Osteocyte (in vitro differentiated cells): Measurements from ENCODE around the gene SOCS2. TPM values are rescaled to one million over a fixed set of nuclear protein-coding genes. Genes with fewer than 3 reads are reported as not detected.

ENCODE experiments used
- DNase-seq: peaks from one replicate; pipeline ENCODE4 v3.0.0; 2021; ENCODE audit warnings: mixed read lengths; ENCODE audit not compliant: unreplicated experiment; ENCODE audit errors: extremely low spot score
- H3K27ac Mint-ChIP-seq: one replicate; pipeline ENCODE4 v1.8.0; 2021; ENCODE audit warnings: mild to moderate bottlenecking, mixed read lengths; ENCODE audit not compliant: unreplicated experiment
- H3K27me3 Mint-ChIP-seq: one replicate; pipeline ENCODE4 v1.8.0; 2021; ENCODE audit warnings: mixed read lengths; ENCODE audit not compliant: unreplicated experiment
- H3K36me3 Mint-ChIP-seq: one replicate; pipeline ENCODE4 v1.8.0; 2021; ENCODE audit warnings: mixed read lengths; ENCODE audit not compliant: unreplicated experiment
- H3K4me1 Mint-ChIP-seq: one replicate; pipeline ENCODE4 v1.8.0; 2021; ENCODE audit warnings: mixed read lengths; ENCODE audit not compliant: unreplicated experiment
- H3K4me3 Mint-ChIP-seq: one replicate; pipeline ENCODE4 v1.8.0; 2021; ENCODE audit warnings: mild to moderate bottlenecking, moderate library complexity, mixed read lengths; ENCODE audit not compliant: unreplicated experiment
- H3K9me3 Mint-ChIP-seq: one replicate; pipeline ENCODE4 v1.8.0; 2021; ENCODE audit warnings: mixed read lengths; ENCODE audit not compliant: unreplicated experiment
- total RNA-seq: library from RNA; stranded (reverse); gene quantifications from 2 replicates; pipeline ENCODE4 v1.2.1, GENCODE V29; 2021
- TF ChIP-seq, protein P1 (sequence below): fragments of 200-600 bp; sonication (generic); IDR thresholded peaks from 2 replicates; pipeline ENCODE4 v1.5.0; 2021; ENCODE audit warnings: antibody characterized with exemption, mild to moderate bottlenecking, moderate library complexity

Gene SOCS2
- total RNA-seq, 1 donor from 2014 or later: 28.1 TPM

- H3K4me3 Mint-ChIP-seq: peak overlapping the region; percentile 86
- H3K36me3 Mint-ChIP-seq: peaks cover 11% of the 10 kb centered on the region
- TF ChIP-seq, protein P1, sequence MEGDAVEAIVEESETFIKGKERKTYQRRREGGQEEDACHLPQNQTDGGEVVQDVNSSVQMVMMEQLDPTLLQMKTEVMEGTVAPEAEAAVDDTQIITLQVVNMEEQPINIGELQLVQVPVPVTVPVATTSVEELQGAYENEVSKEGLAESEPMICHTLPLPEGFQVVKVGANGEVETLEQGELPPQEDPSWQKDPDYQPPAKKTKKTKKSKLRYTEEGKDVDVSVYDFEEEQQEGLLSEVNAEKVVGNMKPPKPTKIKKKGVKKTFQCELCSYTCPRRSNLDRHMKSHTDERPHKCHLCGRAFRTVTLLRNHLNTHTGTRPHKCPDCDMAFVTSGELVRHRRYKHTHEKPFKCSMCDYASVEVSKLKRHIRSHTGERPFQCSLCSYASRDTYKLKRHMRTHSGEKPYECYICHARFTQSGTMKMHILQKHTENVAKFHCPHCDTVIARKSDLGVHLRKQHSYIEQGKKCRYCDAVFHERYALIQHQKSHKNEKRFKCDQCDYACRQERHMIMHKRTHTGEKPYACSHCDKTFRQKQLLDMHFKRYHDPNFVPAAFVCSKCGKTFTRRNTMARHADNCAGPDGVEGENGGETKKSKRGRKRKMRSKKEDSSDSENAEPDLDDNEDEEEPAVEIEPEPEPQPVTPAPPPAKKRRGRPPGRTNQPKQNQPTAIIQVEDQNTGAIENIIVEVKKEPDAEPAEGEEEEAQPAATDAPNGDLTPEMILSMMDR: peak; percentile 53
- no peaks in the 10 kb centered on the region for H3K9me3 Mint-ChIP-seq
- H3K27me3 Mint-ChIP-seq: no peaks in the 10 kb centered on the region
- H3K27ac Mint-ChIP-seq: peak overlapping the region; percentile 74
- peak; percentile 90 for DNase-seq
- peaks cover 25% of the 10 kb centered on the region for H3K4me1 Mint-ChIP-seq
Observed at GRCh38 chr12:93571365-93571924, 1.0 kb upstream of the SOCS2 start.

DNA sequence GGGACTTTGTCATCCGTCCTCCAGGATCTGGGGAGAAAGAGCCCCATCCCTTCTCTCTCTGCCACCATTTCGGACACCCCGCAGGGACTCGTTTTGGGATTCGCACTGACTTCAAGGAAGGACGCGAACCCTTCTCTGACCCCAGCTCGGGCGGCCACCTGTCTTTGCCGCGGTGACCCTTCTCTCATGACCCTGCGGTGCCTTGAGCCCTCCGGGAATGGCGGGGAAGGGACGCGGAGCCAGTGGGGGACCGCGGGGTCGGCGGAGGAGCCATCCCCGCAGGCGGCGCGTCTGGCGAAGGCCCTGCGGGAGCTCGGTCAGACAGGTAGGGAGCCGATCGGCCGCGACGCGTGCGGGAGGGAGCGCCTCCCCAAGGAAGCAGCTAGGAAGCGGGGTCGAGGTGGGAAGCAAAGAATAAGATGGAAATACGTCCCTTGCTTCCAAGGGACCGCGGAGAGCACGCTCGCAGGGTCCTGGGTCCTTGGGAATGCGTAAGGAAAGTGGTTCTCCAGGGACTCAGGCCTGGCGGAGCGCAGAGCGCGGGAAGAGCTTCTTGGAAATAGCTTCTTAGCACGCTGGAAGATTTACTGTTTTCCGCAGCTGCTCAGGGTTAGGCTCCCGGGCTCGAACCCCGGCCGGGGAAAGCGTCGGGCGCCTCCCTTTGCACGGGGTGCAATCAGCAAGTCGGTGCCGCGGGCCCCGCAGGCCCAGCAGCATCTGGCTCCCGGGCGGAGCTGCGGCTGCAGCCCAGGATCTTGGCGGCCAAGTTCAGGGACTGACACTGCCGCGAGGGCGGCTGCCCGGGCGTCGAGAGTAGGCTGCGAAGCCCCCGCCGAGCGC, 457 bp downstream of the SOCS2 start:
- TF ChIP-seq, protein P1: no peak
- Mint-ChIP-seq H3K27me3 (no peaks in the 10 kb centered on the region), H3K4me1 (peaks cover 33% of the 10 kb centered on the region), H3K9me3 (no peaks in the 10 kb centered on the region), H3K36me3 (peaks cover 12% of the 10 kb centered on the region), H3K27ac (peak overlapping the region; percentile 91), H3K4me3 (peak overlapping the region; percentile 88)
- no peak for DNase-seq

- H3K27me3 Mint-ChIP-seq: no peaks in the 10 kb centered on the region
- TF ChIP-seq, protein P1: no peak
- no peak for DNase-seq
- H3K27ac Mint-ChIP-seq: peak overlapping the region; percentile 91
- peak overlapping the region; percentile 88 for H3K4me3 Mint-ChIP-seq
- H3K36me3 Mint-ChIP-seq: peaks cover 15% of the 10 kb centered on the region
- no peaks in the 10 kb centered on the region for H3K9me3 Mint-ChIP-seq
- peaks cover 31% of the 10 kb centered on the region for H3K4me1 Mint-ChIP-seq
Observed at GRCh38 chr12:93573552-93574223, 1.2 kb downstream of the SOCS2 start.

GRCh38 chr12:93577222-93577621, 4.7 kb downstream of the SOCS2 start:
- Mint-ChIP-seq H3K4me3 (no peak overlapping the region), H3K27ac (no peak overlapping the region), H3K36me3 (peaks cover 37% of the 10 kb centered on the region), H3K27me3 (no peaks in the 10 kb centered on the region), H3K9me3 (no peaks in the 10 kb centered on the region), H3K4me1 (peaks cover 31% of the 10 kb centered on the region)
- DNase-seq: no peak
- TF ChIP-seq, protein P1: no peak

GRCh38 chr12:93578221-93578620, 5.7 kb downstream of the SOCS2 start:
- TF ChIP-seq, protein P1: no peak
- Mint-ChIP-seq H3K4me3 (no peak overlapping the region), H3K36me3 (peaks cover 37% of the 10 kb centered on the region), H3K27me3 (no peaks in the 10 kb centered on the region), H3K9me3 (no peaks in the 10 kb centered on the region), H3K27ac (no peak overlapping the region), H3K4me1 (peaks cover 30% of the 10 kb centered on the region)
- DNase-seq: no peak
